ENCODE data around the gene PTPRE. TPM values are rescaled to one million over a fixed set of nuclear protein-coding genes. Genes with fewer than 3 reads are reported as not detected.
A peak's percentile ranks its signal among the peaks of the same experiment; 100 is the strongest.

Gene PTPRE
- total RNA-seq, 1 donor from 2014 or later, result 19.8 TPM

DNA sequence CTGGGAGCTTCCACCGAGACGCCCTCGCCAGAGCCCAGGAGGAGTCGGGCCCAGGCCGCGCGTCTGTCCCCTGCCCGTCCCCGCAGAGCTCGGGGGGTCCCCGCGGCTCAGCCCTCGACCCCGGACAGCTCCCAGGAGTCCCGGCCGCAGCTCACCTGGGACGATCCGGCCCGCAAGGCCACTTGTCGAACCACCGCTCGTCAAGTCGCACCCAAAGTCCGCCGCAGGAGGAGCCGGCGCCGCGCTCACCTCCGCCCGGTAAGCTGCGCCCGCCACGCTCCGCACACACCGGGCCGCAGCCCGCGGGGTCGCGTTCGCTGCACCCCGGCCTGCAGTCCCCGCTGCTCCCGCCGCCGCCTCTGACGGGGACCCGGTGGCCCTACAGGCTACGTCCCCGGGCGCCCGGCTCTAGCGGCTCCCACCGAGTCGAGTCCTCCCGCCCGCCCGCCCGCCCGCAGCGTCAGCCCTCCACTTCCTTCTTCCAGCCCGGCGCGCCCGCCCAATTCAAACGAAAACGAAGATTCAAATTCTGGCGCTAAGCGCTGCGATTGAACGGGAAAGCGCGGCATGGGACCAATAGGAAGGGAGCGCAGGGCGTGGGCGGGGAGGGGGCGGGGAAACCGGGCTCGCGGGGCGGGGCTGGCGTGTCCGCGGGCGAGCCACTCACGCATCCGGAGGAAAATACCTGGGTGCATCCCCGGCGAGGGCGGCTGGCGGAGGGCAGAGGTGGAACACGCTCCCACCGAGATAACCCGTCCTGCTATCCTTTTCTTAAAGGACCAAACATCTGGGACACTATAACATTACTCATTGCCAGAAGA, 219.3 kb downstream of the PTPRE start, which contains the start of gene MKI67:
Gene MKI67, minus strand, starts transcription at position 480 of the 821 bp plus-strand sequence. CDS start 756 bp downstream, outside the sequence.
- DNase-seq, result peak; percentile 54

DNA sequence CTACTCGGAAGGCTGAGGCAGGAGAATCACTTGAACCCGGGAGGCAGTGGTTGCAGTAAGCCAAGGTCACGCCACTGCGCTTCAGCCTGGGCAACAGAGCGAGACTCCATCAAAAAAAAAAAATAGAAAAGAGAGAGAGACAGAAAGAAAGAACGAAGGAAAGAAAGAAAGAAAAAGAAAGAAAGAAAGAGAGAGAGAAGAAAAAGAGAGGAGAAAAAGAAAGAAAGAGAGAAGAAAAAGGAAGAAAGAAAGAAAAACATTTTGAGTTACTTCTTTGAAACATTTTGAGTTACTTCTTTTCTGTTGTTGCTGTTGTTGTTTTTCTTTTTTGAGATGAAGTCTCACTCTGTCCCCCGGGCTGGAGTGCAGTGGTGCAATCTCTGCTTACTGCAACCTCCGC, 221.7 kb downstream of the PTPRE start:
- DNase-seq, result no peak

DNA sequence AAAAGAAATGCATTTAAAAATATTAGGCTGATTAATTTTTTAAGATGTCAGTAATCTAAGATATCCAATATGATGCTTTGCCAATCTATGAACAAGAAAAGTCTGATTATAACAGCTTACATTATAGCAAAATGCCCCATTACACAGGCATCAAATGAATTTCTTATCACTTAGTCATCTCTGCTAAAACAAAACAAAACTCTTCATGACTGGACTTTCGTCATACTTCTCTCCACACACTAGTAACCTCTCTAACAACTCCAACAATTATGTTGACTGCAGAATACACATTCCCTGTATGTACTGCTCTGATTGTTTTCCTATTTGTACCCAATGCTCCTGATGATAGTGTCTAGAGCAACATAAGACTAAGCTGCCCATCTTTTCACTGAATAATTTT, 223.1 kb downstream of the PTPRE start:
- DNase-seq, result no peak

Other genes starting within 250 kb of the PTPRE start
- gene FOXI2, start 169.9 kb upstream of the PTPRE start, total RNA-seq, result not detected
- gene CLRN3, start 14.2 kb upstream of the PTPRE start, total RNA-seq, result 0.62 TPM
- 1.7 TPM for gene MKI67, start 219.3 kb downstream of the PTPRE start, total RNA-seq